Activated CD4-positive, alpha-beta T cell treated with anti-CD3 and anti-CD28 coated beads for 36 hours (primary cell): Measurements from ENCODE around the gene PDE8B. TPM values are rescaled to one million over a fixed set of nuclear protein-coding genes. Genes with fewer than 3 reads are reported as not detected.
A peak's percentile ranks its signal among the peaks of the same experiment; 100 is the strongest.
"Not testable (repeated sequence)": the region's sequence is repeated elsewhere in the genome, so short reads cannot be mapped to it uniquely, and the experiment has no call there.

Source experiments
- ATAC-seq: fragments of 200-7000 bp; cut with Tn5 transposase; one replicate; pipeline ENCODE4 v1.10.0; 2021; ENCODE audit warnings: mild to moderate bottlenecking, moderate library complexity
- CTCF ChIA-PET: fragments of 350-600 bp; sonication (Branson Sonifier 250); formaldehyde crosslinking; loops from one replicate; lab custom pipeline; 2021; ENCODE audit warnings: antibody characterized with exemption; lab: Charles Lee
- POLR2A ChIA-PET: fragments of 350-600 bp; sonication (Branson Sonifier 250); formaldehyde crosslinking; loops from one replicate; lab custom pipeline; 2021; ENCODE audit warnings: antibody characterized with exemption, inconsistent platforms; lab: Charles Lee
- DNase-seq: peaks from one replicate; pipeline ENCODE4 v3.0.0-alpha.2; 2020
- H3K27ac Mint-ChIP-seq: one replicate; pipeline ENCODE4 v1.8.0; 2021; ENCODE audit warnings: mixed read lengths
- H3K27me3 Mint-ChIP-seq: one replicate; pipeline ENCODE4 v1.8.0; 2021; ENCODE audit warnings: mixed read lengths
- H3K36me3 Mint-ChIP-seq: one replicate; pipeline ENCODE4 v1.8.0; 2021; ENCODE audit warnings: low read depth, mixed read lengths
- H3K4me1 Mint-ChIP-seq: one replicate; pipeline ENCODE4 v1.8.0; 2021; ENCODE audit warnings: mixed read lengths
- H3K4me3 Mint-ChIP-seq: one replicate; pipeline ENCODE4 v1.8.0; 2021; ENCODE audit warnings: mild to moderate bottlenecking, moderate library complexity, mixed read lengths
- H3K9me3 Mint-ChIP-seq: one replicate; pipeline ENCODE4 v1.8.0; 2021; ENCODE audit warnings: low read depth, mixed read lengths
- intact Hi-C, 2 experiments: fragments of 100-400 bp; cut with DNase I in 1 of 2; cut with micrococcal nuclease in 1 of 2; formaldehyde crosslinking; loops; one replicate each; pipeline versions ENCODE4 v1.14.2 to v1.15.1; 2022 to 2024; cut with DNase I, micrococcal nuclease
- total RNA-seq, 2 experiments: library from RNA; stranded (reverse); gene quantifications; one replicate each; pipeline ENCODE4 v1.2.3, GENCODE V29; 2021

PDE8B gene
- total RNA-seq, 2 experiments from 2014 or later: not detected

- no peaks in the 10 kb centered on the region for H3K27me3 Mint-ChIP-seq
- POLR2A ChIA-PET: no interaction called here
- ATAC-seq: peak; percentile 70
- CTCF ChIA-PET: interaction anchor here (1.2 kb wide), 1 partner anchor 11 kb away, joined by 3 read pairs; no protein-coding TSS in a partner anchor
- intact Hi-C loops: no loop called here
- peak; percentile 52 for DNase-seq
- H3K9me3 Mint-ChIP-seq: no peaks in the 10 kb centered on the region
- H3K36me3 Mint-ChIP-seq: no peaks in the 10 kb centered on the region
- H3K27ac Mint-ChIP-seq: no peak overlapping the region
- no peak overlapping the region for H3K4me3 Mint-ChIP-seq
- H3K4me1 Mint-ChIP-seq: peaks cover 9% of the 10 kb centered on the region
Measured at GRCh38 chr5:77367741-77368140, 157.3 kb downstream of the PDE8B start.

DNA sequence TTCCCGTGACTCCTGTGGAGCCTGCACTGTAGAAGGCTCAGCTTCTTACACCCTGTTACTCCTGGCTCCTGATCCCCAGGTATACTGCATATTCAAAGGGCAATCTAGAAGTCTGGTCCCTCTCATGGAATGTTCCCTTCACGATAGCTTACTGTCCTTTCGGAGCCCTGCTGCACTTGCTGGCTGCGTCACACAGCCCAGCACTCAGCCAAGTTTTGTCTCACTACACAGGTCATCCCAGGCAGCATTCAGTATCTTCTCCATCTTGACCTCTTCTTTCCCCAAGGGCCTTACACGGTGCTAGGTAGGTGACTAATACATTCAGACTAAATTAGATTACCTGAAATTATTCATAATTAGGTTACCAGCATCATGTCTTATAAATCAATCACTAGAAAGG lies 157.9 kb downstream of the PDE8B start:
- no peak for DNase-seq
- ChIA-PET CTCF (interaction anchor here (0.6 to 1.2 kb wide), 2 partner anchors 12 to 56 kb away, joined by 3 read pairs; no protein-coding TSS in a partner anchor), POLR2A (no interaction called here)
- ATAC-seq: no peak
- no peaks in the 10 kb centered on the region for H3K36me3 Mint-ChIP-seq
- H3K27me3 Mint-ChIP-seq: no peaks in the 10 kb centered on the region
- intact Hi-C loops: no loop called here
- no peak overlapping the region for H3K4me3 Mint-ChIP-seq
- no peak overlapping the region for H3K27ac Mint-ChIP-seq
- H3K9me3 Mint-ChIP-seq: no peaks in the 10 kb centered on the region
- peaks cover 9% of the 10 kb centered on the region for H3K4me1 Mint-ChIP-seq

DNA sequence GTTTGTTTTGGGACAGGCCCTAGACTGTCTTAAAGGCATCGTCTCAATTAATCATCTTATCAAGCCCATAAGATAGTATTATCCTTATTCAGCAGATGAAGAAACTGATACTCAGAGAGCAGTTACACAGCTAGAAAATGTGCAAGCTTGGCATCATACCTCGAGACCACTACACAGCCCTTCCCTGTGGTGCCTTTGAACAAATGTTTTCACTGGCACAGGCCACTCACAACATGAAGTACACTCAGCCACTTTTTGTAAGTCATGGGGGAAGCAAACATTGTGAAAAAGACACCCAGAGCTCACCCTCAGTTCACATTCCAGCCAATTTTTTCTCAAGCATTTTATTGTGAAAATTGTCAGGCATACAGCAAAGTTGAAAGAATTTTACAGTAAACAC lies 159.1 kb downstream of the PDE8B start:
- CTCF ChIA-PET: interaction anchor here (0.6 kb wide), 1 partner anchor 39 kb away, joined by 3 read pairs; no protein-coding TSS in a partner anchor
- Mint-ChIP-seq H3K27ac (no peak overlapping the region), H3K36me3 (no peaks in the 10 kb centered on the region), H3K9me3 (no peaks in the 10 kb centered on the region), H3K4me3 (no peak overlapping the region), H3K27me3 (no peaks in the 10 kb centered on the region), H3K4me1 (peaks cover 9% of the 10 kb centered on the region)
- DNase-seq: no peak
- intact Hi-C loops: no loop called here
- no peak for ATAC-seq
- POLR2A ChIA-PET: no interaction called here

DNA sequence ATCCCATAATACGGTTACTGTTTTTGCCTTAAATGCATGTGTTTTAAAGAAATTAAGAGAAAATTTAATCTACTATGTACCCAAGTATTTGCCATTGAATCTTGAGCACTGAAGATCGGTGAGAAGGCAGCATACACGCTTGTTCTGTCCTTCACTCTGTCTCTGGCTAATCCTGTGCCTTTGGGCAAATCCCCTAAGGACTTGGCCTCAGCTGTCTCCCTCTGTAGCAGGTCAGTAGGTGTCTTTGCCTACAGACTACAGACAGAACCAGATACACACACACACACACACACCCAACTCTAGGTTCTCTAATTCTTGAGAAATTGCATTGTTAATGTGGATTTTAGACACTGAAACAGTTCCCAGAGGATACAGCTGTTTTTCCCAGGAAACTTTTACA lies 164.2 kb downstream of the PDE8B start:
- ChIA-PET CTCF (interaction anchor here (0.6 kb wide), 1 partner anchor 128 kb away, joined by 3 read pairs; no protein-coding TSS in a partner anchor), POLR2A (no interaction called here)
- H3K36me3 Mint-ChIP-seq: no peaks in the 10 kb centered on the region
- no peaks in the 10 kb centered on the region for H3K9me3 Mint-ChIP-seq
- no peak for ATAC-seq
- intact Hi-C loops: loop anchor here in 1 of 2 experiments (5.0 to 10.0 kb wide), 2 partner anchors 342 to 1610 kb away; partner anchors contain the start of genes AGGF1 and ARSB
- peaks cover 14% of the 10 kb centered on the region for H3K4me1 Mint-ChIP-seq
- H3K4me3 Mint-ChIP-seq: no peak overlapping the region
- no peak for DNase-seq
- peaks cover 3% of the 10 kb centered on the region for H3K27me3 Mint-ChIP-seq
- H3K27ac Mint-ChIP-seq: no peak overlapping the region

GRCh38 chr5:77376609-77377300 lies 166.3 kb downstream of the PDE8B start:
- Mint-ChIP-seq H3K9me3 (no peaks in the 10 kb centered on the region), H3K36me3 (no peaks in the 10 kb centered on the region), H3K27ac (no peak overlapping the region), H3K4me3 (no peak overlapping the region), H3K4me1 (peaks cover 31% of the 10 kb centered on the region), H3K27me3 (peaks cover 3% of the 10 kb centered on the region)
- CTCF ChIA-PET: interaction anchor here (0.7 kb wide), 1 partner anchor 115 kb away, joined by 4 read pairs; the partner anchor contains the start of gene WDR41
- no peak for DNase-seq
- intact Hi-C loops: loop anchor here in 1 of 2 experiments (5.0 to 10.0 kb wide), 2 partner anchors 344 to 1608 kb away; partner anchors contain the start of genes AGGF1 and ARSB
- ATAC-seq: no peak
- POLR2A ChIA-PET: no interaction called here

- Mint-ChIP-seq H3K4me1 (peaks cover 31% of the 10 kb centered on the region), H3K27ac (peak overlapping the region; percentile 55), H3K9me3 (no peaks in the 10 kb centered on the region), H3K36me3 (no peaks in the 10 kb centered on the region), H3K27me3 (peaks cover 6% of the 10 kb centered on the region), H3K4me3 (no peak overlapping the region)
- peak; percentile 95 for ATAC-seq
- DNase-seq: peak; percentile 78
- ChIA-PET CTCF (interaction anchor here (1.0 to 2.2 kb wide), 3 partner anchors 12 to 113 kb away, joined by 3 to 11 read pairs (median 3); no protein-coding TSS in a partner anchor), POLR2A (interaction anchor here (0.7 to 1.2 kb wide), 3 partner anchors 23 to 646 kb away, joined by 3 to 4 read pairs (median 3); no protein-coding TSS in a partner anchor)
- intact Hi-C loops: loop anchor here (1.0 to 10.0 kb wide), 8 partner anchors 23 to 1605 kb away; partner anchors contain the start of genes WDR41 (in 2 of the 2), AGGF1 (in 1 of the 2) and ARSB (in 1 of the 2)
Measured at GRCh38 chr5:77379558-77380061, 169.1 kb downstream of the PDE8B start.

DNA sequence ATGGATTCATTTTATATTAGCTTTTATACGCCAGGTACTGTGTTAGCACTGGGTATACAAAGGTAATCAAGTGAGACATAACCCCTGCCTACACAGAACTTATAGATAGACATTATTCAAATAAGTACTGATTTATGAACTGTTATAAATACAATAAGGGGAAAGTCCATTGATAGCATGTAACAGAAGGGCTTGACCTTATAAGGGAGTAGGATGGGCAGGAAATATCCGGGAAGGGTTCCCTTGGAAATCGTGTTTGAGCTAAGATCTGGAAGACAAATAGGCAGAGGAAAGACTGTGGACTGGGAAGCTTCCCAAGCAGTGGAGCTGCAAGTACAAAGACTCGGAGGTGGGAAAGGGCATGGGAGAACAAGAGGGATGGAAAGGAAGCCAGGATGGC lies 170.2 kb downstream of the PDE8B start:
- POLR2A ChIA-PET: interaction anchor here (1.2 kb wide), 1 partner anchor 24 kb away, joined by 4 read pairs; no protein-coding TSS in a partner anchor
- peaks cover 7% of the 10 kb centered on the region for H3K27me3 Mint-ChIP-seq
- no peak overlapping the region for H3K4me3 Mint-ChIP-seq
- intact Hi-C loops: loop anchor here in 1 of 2 experiments (5.0 kb wide), 1 partner anchor 112 kb away; the partner anchor contains the start of gene WDR41
- H3K9me3 Mint-ChIP-seq: peaks cover 4% of the 10 kb centered on the region
- H3K36me3 Mint-ChIP-seq: no peaks in the 10 kb centered on the region
- peaks cover 31% of the 10 kb centered on the region for H3K4me1 Mint-ChIP-seq
- H3K27ac Mint-ChIP-seq: no peak overlapping the region
- DNase-seq (no peak), ATAC-seq (no peak)
- CTCF ChIA-PET: interaction anchor here (0.7 to 2.2 kb wide), 2 partner anchors 10 to 24 kb away, joined by 3 to 11 read pairs; no protein-coding TSS in a partner anchor

- H3K4me1 Mint-ChIP-seq: peaks cover 31% of the 10 kb centered on the region
- H3K27me3 Mint-ChIP-seq, CTCF ChIA-PET, H3K36me3 Mint-ChIP-seq, H3K9me3 Mint-ChIP-seq, DNase-seq, ATAC-seq, H3K27ac Mint-ChIP-seq, POLR2A ChIA-PET, H3K4me3 Mint-ChIP-seq: not testable (repeated sequence)
- intact Hi-C loops: loop anchor here in 1 of 2 experiments (5.0 kb wide), 1 partner anchor 109 kb away; the partner anchor contains the start of gene WDR41
Measured at GRCh38 chr5:77383336-77383735, 172.9 kb downstream of the PDE8B start.

- H3K4me1 Mint-ChIP-seq, CTCF ChIA-PET, ATAC-seq, DNase-seq, POLR2A ChIA-PET, H3K36me3 Mint-ChIP-seq, H3K27ac Mint-ChIP-seq, H3K27me3 Mint-ChIP-seq, H3K4me3 Mint-ChIP-seq, intact Hi-C loops, H3K9me3 Mint-ChIP-seq: not testable (repeated sequence)
Measured at GRCh38 chr5:77386340-77386739, 175.9 kb downstream of the PDE8B start.

GRCh38 chr5:77389746-77390145 lies 179.3 kb downstream of the PDE8B start:
- DNase-seq: no peak
- intact Hi-C loops: no loop called here
- H3K27ac Mint-ChIP-seq: no peak overlapping the region
- POLR2A ChIA-PET: no interaction called here
- CTCF ChIA-PET: no interaction called here
- ATAC-seq: no peak
- peaks cover 4% of the 10 kb centered on the region for H3K9me3 Mint-ChIP-seq
- H3K27me3 Mint-ChIP-seq: peaks cover 5% of the 10 kb centered on the region
- no peak overlapping the region for H3K4me3 Mint-ChIP-seq
- H3K4me1 Mint-ChIP-seq: peaks cover 4% of the 10 kb centered on the region
- no peaks in the 10 kb centered on the region for H3K36me3 Mint-ChIP-seq

- intact Hi-C loops: no loop called here
- Mint-ChIP-seq H3K9me3 (peaks cover 3% of the 10 kb centered on the region), H3K36me3 (no peaks in the 10 kb centered on the region), H3K27me3 (peaks cover 3% of the 10 kb centered on the region), H3K4me1 (peaks cover 4% of the 10 kb centered on the region), H3K27ac (no peak overlapping the region), H3K4me3 (no peak overlapping the region)
- ChIA-PET CTCF (interaction anchor here (1.3 kb wide), 1 partner anchor 46 kb away, joined by 3 read pairs; no protein-coding TSS in a partner anchor), POLR2A (no interaction called here)
- ATAC-seq (no peak), DNase-seq (no peak)
Measured at GRCh38 chr5:77390221-77390620, 179.7 kb downstream of the PDE8B start.
